Hepatocyte (in vitro differentiated cells): ENCODE measurements around the gene NKAIN2. TPM values are rescaled to one million over a fixed set of nuclear protein-coding genes. Genes with fewer than 3 reads are reported as not detected.

Source experiments
- DNase-seq: peaks from one replicate; pipeline ENCODE4 v3.0.0-alpha.2; 2016; ENCODE audit warnings: low spot score
- H2AFZ ChIP-seq: fragments of 200-600 bp; sonication (generic); 2 replicates; pipeline ENCODE4 v1.6.0; 2016; ENCODE audit warnings: antibody characterized with exemption, mild to moderate bottlenecking
- H3K27ac ChIP-seq: fragments of 200-600 bp; sonication (generic); 2 replicates; pipeline ENCODE4 v1.5.1; 2016; ENCODE audit warnings: mild to moderate bottlenecking
- H3K27me3 ChIP-seq: fragments of 200-600 bp; sonication (generic); 2 replicates; pipeline ENCODE4 v1.6.1; 2016
- H3K36me3 ChIP-seq: fragments of 200-600 bp; sonication (generic); replicated peaks from 2 replicates; pipeline ENCODE4 v1.5.1; 2016; ENCODE audit warnings: low read depth; ENCODE audit not compliant: insufficient read depth
- H3K4me1 ChIP-seq: fragments of 200-600 bp; sonication (generic); 2 replicates; pipeline ENCODE4 v1.5.1; 2016; ENCODE audit warnings: mild to moderate bottlenecking, moderate library complexity; ENCODE audit not compliant: insufficient read depth
- H3K4me2 ChIP-seq: fragments of 200-600 bp; sonication (generic); 2 replicates; pipeline ENCODE4 v1.6.0; 2016
- H3K4me3 ChIP-seq: fragments of 200-600 bp; sonication (generic); 2 replicates; pipeline ENCODE4 v1.5.1; 2016; ENCODE audit warnings: mild to moderate bottlenecking
- H3K79me2 ChIP-seq: fragments of 200-600 bp; sonication (generic); 2 replicates; pipeline ENCODE4 v1.6.0; 2017; ENCODE audit warnings: mild to moderate bottlenecking
- H3K9me2 ChIP-seq: fragments of 200-600 bp; sonication (generic); replicated peaks from 2 replicates; pipeline ENCODE4 v1.6.0; 2017; ENCODE audit warnings: mild to moderate bottlenecking; ENCODE audit not compliant: insufficient read depth
- H3K9me3 ChIP-seq: fragments of 200-600 bp; sonication (generic); 2 replicates; pipeline ENCODE4 v1.5.1; 2016; ENCODE audit warnings: low read depth, mild to moderate bottlenecking
- H4K20me1 ChIP-seq: fragments of 200-600 bp; sonication (generic); 2 replicates; pipeline ENCODE4 v1.6.0; 2016; ENCODE audit warnings: mild to moderate bottlenecking; ENCODE audit not compliant: insufficient read depth, poor library complexity, severe bottlenecking
- EZH2 ChIP-seq: fragments of 200-600 bp; sonication (generic); IDR thresholded peaks from 2 replicates; pipeline ENCODE4 v1.6.1; 2016; ENCODE audit warnings: antibody characterized with exemption, mild to moderate bottlenecking, borderline replicate concordance
- EZH2phosphoT487 ChIP-seq: fragments of 200-600 bp; sonication (generic); IDR thresholded peaks from one replicate; pipeline ENCODE4 v1.6.1; 2018; ENCODE audit warnings: antibody characterized with exemption, mild to moderate bottlenecking, low read depth, moderate library complexity; ENCODE audit not compliant: unreplicated experiment, severe bottlenecking
- WGBS: methylation state at CpG from one replicate; pipeline ENCODE4 v1.1.6; 2016; ENCODE audit warnings: low lambda C conversion rate; ENCODE audit errors: missing lambda C conversion rate; 5-methylcytosine and 5-hydroxymethylcytosine counted together
- polyA plus RNA-seq: library from polyadenylated mRNA; unstranded; fragments of >200 nt; fragmentation: Nextera tagmentation; extraction: Ambion mirVana; gene quantifications from 2 replicates; pipeline ENCODE4 v1.2.1, GENCODE V29; 2016
- total RNA-seq: library from RNA; depleted of rRNA; stranded (reverse); fragments of >200 nt; gene quantifications from 2 replicates; pipeline ENCODE4 v1.2.3, GENCODE V29; 2014
- TF ChIP-seq, protein P1 (sequence below): fragments of 200-600 bp; sonication (generic); IDR thresholded peaks from 2 replicates; pipeline ENCODE4 v1.5.1; 2016; ENCODE audit warnings: antibody characterized with exemption, mild to moderate bottlenecking; ENCODE audit not compliant: poor library complexity

The NKAIN2 gene
- total and polyA plus RNA-seq, 2 experiments from 2014 or later: 0.48 to 2.6 TPM

DNA sequence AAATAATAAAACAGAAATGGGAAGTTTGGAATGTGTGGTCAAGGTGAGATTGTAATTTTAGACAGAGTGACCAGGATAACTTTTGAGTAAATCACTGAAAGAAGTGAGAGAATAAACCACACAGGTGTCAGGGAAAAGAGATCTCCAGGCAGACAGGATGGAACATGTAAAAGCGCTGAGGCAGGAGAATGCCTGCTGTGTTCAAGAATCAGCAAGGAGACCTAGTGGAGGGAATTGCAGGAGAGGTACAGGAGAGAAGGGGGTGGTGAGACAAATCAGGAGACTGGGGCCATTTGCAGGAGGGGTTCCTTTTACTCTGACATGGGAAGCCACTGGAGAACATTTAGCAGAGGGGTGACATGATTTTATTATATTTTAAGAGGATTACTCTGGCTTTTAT lies 456.7 kb downstream of the NKAIN2 start:
- Histone ChIP-seq H2AFZ (no peak overlapping the region), H3K4me3 (no peak overlapping the region), H4K20me1 (no peaks in the 10 kb centered on the region), H3K79me2 (no peaks in the 10 kb centered on the region), H3K27ac (no peak overlapping the region), H3K36me3 (no peaks in the 10 kb centered on the region), H3K4me2 (no peak overlapping the region), H3K27me3 (no peaks in the 10 kb centered on the region), H3K9me2 (no peaks in the 10 kb centered on the region), H3K4me1 (no peaks in the 10 kb centered on the region), H3K9me3 (no peaks in the 10 kb centered on the region)
- no peak for TF ChIP-seq EZH2phosphoT487
- TF ChIP-seq, protein P1, sequence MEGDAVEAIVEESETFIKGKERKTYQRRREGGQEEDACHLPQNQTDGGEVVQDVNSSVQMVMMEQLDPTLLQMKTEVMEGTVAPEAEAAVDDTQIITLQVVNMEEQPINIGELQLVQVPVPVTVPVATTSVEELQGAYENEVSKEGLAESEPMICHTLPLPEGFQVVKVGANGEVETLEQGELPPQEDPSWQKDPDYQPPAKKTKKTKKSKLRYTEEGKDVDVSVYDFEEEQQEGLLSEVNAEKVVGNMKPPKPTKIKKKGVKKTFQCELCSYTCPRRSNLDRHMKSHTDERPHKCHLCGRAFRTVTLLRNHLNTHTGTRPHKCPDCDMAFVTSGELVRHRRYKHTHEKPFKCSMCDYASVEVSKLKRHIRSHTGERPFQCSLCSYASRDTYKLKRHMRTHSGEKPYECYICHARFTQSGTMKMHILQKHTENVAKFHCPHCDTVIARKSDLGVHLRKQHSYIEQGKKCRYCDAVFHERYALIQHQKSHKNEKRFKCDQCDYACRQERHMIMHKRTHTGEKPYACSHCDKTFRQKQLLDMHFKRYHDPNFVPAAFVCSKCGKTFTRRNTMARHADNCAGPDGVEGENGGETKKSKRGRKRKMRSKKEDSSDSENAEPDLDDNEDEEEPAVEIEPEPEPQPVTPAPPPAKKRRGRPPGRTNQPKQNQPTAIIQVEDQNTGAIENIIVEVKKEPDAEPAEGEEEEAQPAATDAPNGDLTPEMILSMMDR: no peak
- TF ChIP-seq EZH2: no peak
- whole genome bisulfite sequencing: 64% methylated on average over 1 of the region's 1 CpG
- no peak for DNase-seq

DNA sequence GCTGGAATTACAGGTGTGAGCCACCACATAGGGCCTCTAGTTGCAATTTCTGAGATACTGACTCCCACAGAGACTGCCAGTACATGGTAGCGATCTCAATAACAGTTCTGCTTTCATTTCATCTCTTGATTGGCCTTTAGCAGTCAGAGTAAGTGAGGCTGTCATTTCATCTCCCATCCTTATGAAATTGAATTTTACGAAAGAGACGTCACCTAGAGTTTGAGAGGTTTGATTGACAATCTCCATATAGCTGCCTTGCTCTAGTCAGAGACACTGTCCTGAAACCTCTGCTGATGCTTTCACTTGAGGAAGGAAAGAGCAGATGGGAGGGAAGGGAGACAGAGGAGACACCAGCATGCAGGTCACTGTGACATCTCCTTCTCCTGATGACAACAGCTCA lies 466.1 kb downstream of the NKAIN2 start:
- Histone ChIP-seq H3K9me3 (no peaks in the 10 kb centered on the region), H3K36me3 (no peaks in the 10 kb centered on the region), H3K27ac (no peak overlapping the region), H3K4me2 (no peak overlapping the region), H4K20me1 (no peaks in the 10 kb centered on the region), H3K4me1 (no peaks in the 10 kb centered on the region), H3K79me2 (no peaks in the 10 kb centered on the region), H3K9me2 (no peaks in the 10 kb centered on the region), H2AFZ (no peak overlapping the region), H3K4me3 (no peak overlapping the region), H3K27me3 (no peaks in the 10 kb centered on the region)
- TF ChIP-seq EZH2phosphoT487 (no peak), EZH2 (no peak)
- TF ChIP-seq, protein P1: no peak
- DNase-seq: no peak
- 94% methylated on average over 3 of the region's 3 CpGs for WGBS

DNA sequence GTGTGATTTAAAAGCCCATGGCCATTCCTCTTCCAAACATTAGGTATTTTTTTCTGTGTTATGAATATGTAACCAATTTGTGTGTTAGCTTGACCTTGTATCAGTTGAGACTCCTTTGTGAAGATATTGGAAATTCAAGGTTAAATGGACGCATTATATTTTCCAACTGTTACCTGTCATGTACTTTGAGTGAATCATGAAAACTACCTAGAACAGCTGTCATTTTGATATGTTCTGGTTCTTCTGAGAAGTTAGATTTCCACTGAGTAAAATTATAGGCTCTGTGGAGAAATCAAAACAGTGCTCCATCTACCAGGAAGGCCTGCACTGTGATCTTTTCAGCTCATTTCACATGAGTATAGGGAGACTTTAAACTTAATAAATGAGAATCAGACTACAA lies 470.0 kb downstream of the NKAIN2 start:
- H3K27ac ChIP-seq: no peak overlapping the region
- TF ChIP-seq EZH2 (no peak), EZH2phosphoT487 (no peak)
- TF ChIP-seq, protein P1: no peak
- H4K20me1 ChIP-seq: no peaks in the 10 kb centered on the region
- H2AFZ ChIP-seq: no peak overlapping the region
- no peak overlapping the region for H3K4me2 ChIP-seq
- H3K79me2 ChIP-seq: no peaks in the 10 kb centered on the region
- 100% methylated on average over 1 of the region's 1 CpG for WGBS
- H3K4me3 ChIP-seq: no peak overlapping the region
- no peak for DNase-seq
- H3K4me1 ChIP-seq: no peaks in the 10 kb centered on the region
- H3K27me3 ChIP-seq: no peaks in the 10 kb centered on the region
- H3K9me3 ChIP-seq: no peaks in the 10 kb centered on the region
- H3K36me3 ChIP-seq: no peaks in the 10 kb centered on the region
- H3K9me2 ChIP-seq: no peaks in the 10 kb centered on the region

DNA sequence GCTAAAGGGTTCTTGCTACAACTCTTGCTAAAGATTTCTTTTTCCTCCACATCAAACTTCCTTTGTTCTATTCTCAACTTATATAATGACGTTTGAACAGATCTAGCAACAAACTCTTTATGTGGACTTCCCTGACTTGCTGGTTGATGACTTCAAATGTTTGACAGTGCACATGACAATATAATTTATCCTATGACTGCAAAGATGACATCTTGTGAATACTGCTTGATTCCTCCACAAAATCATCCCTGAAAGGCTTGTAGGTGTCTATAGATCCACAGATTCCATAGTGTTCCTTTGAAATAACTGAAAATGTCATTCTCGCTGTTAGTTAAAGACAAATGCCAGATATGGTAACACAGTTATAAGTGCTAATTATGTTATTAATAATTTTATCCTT lies 478.9 kb downstream of the NKAIN2 start:
- WGBS: 91% methylated on average over 2 of the region's 2 CpGs
- H3K9me2 ChIP-seq: no peaks in the 10 kb centered on the region
- DNase-seq: no peak
- H3K4me3 ChIP-seq: no peak overlapping the region
- no peaks in the 10 kb centered on the region for H3K9me3 ChIP-seq
- TF ChIP-seq EZH2: no peak
- no peak for TF ChIP-seq EZH2phosphoT487
- TF ChIP-seq, protein P1: no peak
- H4K20me1 ChIP-seq: no peaks in the 10 kb centered on the region
- no peak overlapping the region for H2AFZ ChIP-seq
- no peaks in the 10 kb centered on the region for H3K27me3 ChIP-seq
- H3K4me2 ChIP-seq: no peak overlapping the region
- H3K36me3 ChIP-seq: no peaks in the 10 kb centered on the region
- no peak overlapping the region for H3K27ac ChIP-seq
- no peaks in the 10 kb centered on the region for H3K79me2 ChIP-seq
- no peaks in the 10 kb centered on the region for H3K4me1 ChIP-seq
